ENCODE measurements around the gene ST3GAL6.

The ST3GAL6 gene

DNA sequence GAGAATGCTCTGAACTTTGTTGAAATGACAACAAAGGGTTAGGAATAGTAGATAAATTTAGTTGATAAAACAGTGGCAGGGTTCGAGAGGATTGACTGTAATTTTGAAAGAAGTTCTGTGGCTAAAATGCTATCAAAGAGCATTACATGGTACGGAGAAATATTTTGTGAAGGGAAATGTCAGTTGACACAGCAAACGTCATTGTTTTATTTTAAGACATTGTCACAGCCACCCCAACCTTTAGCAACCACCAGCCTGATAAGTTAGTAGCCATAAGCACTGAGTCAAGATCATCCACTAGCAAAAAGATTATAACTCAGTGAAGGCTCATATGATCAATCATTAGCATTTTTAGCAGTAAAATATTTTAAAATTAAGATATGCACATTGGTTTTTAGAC, 8.7 kb upstream of the ST3GAL6 start:
- TF ChIP-seq, protein P1, sequence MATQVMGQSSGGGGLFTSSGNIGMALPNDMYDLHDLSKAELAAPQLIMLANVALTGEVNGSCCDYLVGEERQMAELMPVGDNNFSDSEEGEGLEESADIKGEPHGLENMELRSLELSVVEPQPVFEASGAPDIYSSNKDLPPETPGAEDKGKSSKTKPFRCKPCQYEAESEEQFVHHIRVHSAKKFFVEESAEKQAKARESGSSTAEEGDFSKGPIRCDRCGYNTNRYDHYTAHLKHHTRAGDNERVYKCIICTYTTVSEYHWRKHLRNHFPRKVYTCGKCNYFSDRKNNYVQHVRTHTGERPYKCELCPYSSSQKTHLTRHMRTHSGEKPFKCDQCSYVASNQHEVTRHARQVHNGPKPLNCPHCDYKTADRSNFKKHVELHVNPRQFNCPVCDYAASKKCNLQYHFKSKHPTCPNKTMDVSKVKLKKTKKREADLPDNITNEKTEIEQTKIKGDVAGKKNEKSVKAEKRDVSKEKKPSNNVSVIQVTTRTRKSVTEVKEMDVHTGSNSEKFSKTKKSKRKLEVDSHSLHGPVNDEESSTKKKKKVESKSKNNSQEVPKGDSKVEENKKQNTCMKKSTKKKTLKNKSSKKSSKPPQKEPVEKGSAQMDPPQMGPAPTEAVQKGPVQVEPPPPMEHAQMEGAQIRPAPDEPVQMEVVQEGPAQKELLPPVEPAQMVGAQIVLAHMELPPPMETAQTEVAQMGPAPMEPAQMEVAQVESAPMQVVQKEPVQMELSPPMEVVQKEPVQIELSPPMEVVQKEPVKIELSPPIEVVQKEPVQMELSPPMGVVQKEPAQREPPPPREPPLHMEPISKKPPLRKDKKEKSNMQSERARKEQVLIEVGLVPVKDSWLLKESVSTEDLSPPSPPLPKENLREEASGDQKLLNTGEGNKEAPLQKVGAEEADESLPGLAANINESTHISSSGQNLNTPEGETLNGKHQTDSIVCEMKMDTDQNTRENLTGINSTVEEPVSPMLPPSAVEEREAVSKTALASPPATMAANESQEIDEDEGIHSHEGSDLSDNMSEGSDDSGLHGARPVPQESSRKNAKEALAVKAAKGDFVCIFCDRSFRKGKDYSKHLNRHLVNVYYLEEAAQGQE (IDR thresholded peaks at IDR 0.05; ENCODE audit: insufficient replicate concordance, low read depth), result no peak
- TF ChIP-seq POLR2AphosphoS5 (IDR thresholded peaks at IDR 0.05; ENCODE audit: low read depth) (no peak), CTCF (IDR thresholded peaks at IDR 0.05; ENCODE audit: insufficient read depth, low read length) (no peak), SPI1 (IDR thresholded peaks at IDR 0.05; ENCODE audit: borderline replicate concordance, low read depth) (no peak), GABPA (IDR thresholded peaks at IDR 0.05; ENCODE audit: low read depth) (no peak)
- DNase-seq (ENCODE audit: low read depth in 1 of 2, low spot score in 1 of 2), result no peak
- no peak overlapping the region for H3K27ac ChIP-seq (replicated peaks)
- H3K4me3 ChIP-seq (replicated peaks; ENCODE audit: insufficient read depth, low read length), result no peak overlapping the region
- no peaks in the 10 kb centered on the region for H3K27me3 ChIP-seq (ENCODE audit: insufficient read depth, poor library complexity, severe bottlenecking)

DNA sequence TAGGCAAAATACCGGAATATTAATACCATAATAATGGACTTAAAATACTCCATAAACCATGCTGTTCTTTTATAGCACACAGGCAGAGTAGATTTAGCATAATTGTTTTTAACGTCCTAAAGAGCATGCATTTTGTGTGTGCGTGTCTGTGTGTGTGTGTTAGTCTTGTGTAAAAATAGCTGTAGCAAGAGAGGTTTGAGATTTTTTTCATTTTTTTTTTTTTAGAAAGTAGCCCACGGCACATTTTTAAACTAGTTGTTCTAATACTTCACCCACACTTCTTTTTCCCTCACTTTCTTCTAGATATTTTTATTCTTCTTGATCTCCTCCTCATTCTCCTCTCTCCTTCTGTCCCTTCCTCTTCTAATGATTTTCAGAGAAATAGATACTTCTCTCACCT, 7.5 kb upstream of the ST3GAL6 start:
- no peak for DNase-seq (ENCODE audit: low read depth in 1 of 2, low spot score in 1 of 2)
- Histone ChIP-seq H3K27me3 (ENCODE audit: insufficient read depth, poor library complexity, severe bottlenecking) (no peaks in the 10 kb centered on the region), H3K4me3 (replicated peaks; ENCODE audit: insufficient read depth, low read length) (no peak overlapping the region), H3K27ac (replicated peaks) (no peak overlapping the region)
- TF ChIP-seq SPI1 (IDR thresholded peaks at IDR 0.05; ENCODE audit: borderline replicate concordance, low read depth) (no peak), GABPA (IDR thresholded peaks at IDR 0.05; ENCODE audit: low read depth) (no peak), CTCF (IDR thresholded peaks at IDR 0.05; ENCODE audit: insufficient read depth, low read length) (no peak)

- Histone ChIP-seq H3K4me3 (replicated peaks; ENCODE audit: insufficient read depth, low read length) (no peak overlapping the region), H3K27ac (replicated peaks) (no peak overlapping the region), H3K27me3 (ENCODE audit: insufficient read depth, poor library complexity, severe bottlenecking) (no peaks in the 10 kb centered on the region)
- no peak for TF ChIP-seq POLR2AphosphoS5 (IDR thresholded peaks at IDR 0.05; ENCODE audit: low read depth)
- TF ChIP-seq SPI1 (IDR thresholded peaks at IDR 0.05; ENCODE audit: borderline replicate concordance, low read depth), result no peak
- no peak for TF ChIP-seq GABPA (IDR thresholded peaks at IDR 0.05; ENCODE audit: low read depth)
- no peak for TF ChIP-seq CTCF (IDR thresholded peaks at IDR 0.05; ENCODE audit: insufficient read depth, low read length)
- TF ChIP-seq, protein P1 (IDR thresholded peaks at IDR 0.05; ENCODE audit: insufficient replicate concordance, low read depth), result no peak
- no peak for DNase-seq (ENCODE audit: low read depth in 1 of 2, low spot score in 1 of 2)
Measured at GRCh38 chr3:98759629-98760028, 3.5 kb upstream of the ST3GAL6 start.

GRCh38 chr3:98761643-98762229, 1.4 kb upstream of the ST3GAL6 start:
- Histone ChIP-seq H3K27ac (replicated peaks) (peak overlapping the region; percentile 75), H3K4me3 (replicated peaks; ENCODE audit: insufficient read depth, low read length) (no peak overlapping the region)
- DNase-seq (ENCODE audit: low read depth in 1 of 2, low spot score in 1 of 2), result peak in 1 of 2 experiments; percentile 31

More at GRCh38 chr3:98761643-98762229, 1.4 kb upstream of the ST3GAL6 start:
- TF ChIP-seq CTCF (IDR thresholded peaks at IDR 0.05; ENCODE audit: insufficient read depth, low read length), result no peak
- TF ChIP-seq, protein P1 (IDR thresholded peaks at IDR 0.05; ENCODE audit: insufficient replicate concordance, low read depth), result no peak
- peak; percentile 96 for TF ChIP-seq SPI1 (IDR thresholded peaks at IDR 0.05; ENCODE audit: borderline replicate concordance, low read depth)
- TF ChIP-seq GABPA (IDR thresholded peaks at IDR 0.05; ENCODE audit: low read depth), result no peak
- TF ChIP-seq POLR2AphosphoS5 (IDR thresholded peaks at IDR 0.05; ENCODE audit: low read depth), result no peak
- no peaks in the 10 kb centered on the region for H3K27me3 ChIP-seq (ENCODE audit: insufficient read depth, poor library complexity, severe bottlenecking)

Data from HL-60 (cell line).